SK-N-DZ (cell line): ENCODE data around the gene MTF2.
"Not testable (repeated sequence)": the region's sequence is repeated elsewhere in the genome, so short reads cannot be mapped to it uniquely, and the experiment has no call there.

Experiments
- DNase-seq: peaks from one replicate; pipeline ENCODE4 v3.0.0-alpha.2; 2015; ENCODE audit warnings: low spot score

Gene MTF2

GRCh38 chr1:93140106-93140505, 61.0 kb downstream of the MTF2 start:
- no peak for DNase-seq

- DNase-seq = no peak
Observed at GRCh38 chr1:93142161-93142560, 63.1 kb downstream of the MTF2 start.

DNA sequence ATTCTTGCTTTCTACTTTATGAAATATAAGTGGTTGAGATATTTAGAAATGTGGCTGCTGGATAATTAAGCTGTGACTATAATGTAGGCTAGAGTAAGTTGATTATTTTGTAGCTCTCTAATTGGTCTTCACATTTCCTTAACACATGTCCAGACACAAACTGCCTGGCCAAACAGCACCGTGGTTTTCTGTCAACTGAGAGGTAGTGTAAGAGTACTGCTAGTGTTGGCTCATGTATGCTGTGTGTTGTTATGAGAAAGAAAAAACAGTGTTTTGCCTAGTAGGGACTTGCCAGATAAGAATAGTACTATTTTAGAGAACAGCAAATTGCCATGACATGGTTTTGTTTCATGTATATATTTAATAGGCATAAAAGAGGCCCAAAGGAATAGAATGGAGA, 64.1 kb downstream of the MTF2 start:
- no peak for DNase-seq

DNA sequence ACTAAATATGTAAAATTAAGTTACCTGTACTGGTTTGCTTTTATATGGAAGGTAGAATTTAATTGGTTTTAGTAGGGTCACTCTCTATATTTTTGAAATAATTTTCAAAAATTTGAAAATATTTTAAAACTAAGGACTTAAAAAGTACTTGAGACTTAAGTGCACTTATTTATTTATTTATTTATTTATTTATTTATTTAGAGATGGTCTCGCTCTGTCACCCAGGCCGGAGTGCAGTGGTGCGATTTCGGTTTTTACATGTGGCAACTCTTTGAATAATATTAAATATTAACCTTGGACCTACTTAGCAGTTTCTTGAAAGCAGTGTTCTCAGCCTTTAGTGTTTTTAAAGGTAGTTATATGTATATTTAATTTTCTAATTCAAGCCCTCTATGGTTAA, 64.7 kb downstream of the MTF2 start:
- no peak for DNase-seq

GRCh38 chr1:93148001-93148400, 68.9 kb downstream of the MTF2 start:
- DNase-seq = no peak

DNA sequence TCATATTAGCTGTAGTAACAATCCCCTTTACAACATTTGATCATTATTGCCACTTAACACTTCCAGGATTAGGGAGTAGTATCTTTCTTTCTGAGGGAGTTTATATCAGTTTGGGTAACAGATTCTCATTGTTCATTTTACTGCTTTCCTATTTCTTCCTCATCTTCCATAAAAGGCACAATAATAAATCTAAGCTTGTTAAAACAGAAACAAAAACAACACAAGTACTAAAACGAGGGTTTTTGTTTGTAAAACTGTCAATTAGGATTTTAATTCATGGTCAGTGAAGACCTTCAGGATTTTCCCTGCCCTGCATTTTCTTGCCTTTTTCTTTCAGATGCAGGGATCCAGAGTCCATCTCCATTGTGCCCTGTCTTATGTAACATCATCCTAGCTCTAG, 71.6 kb downstream of the MTF2 start:
- DNase-seq = no peak

- no peak for DNase-seq
Observed at GRCh38 chr1:93151474-93151873, 72.4 kb downstream of the MTF2 start.

GRCh38 chr1:93152835-93153234, 73.8 kb downstream of the MTF2 start:
- no peak for DNase-seq

DNA sequence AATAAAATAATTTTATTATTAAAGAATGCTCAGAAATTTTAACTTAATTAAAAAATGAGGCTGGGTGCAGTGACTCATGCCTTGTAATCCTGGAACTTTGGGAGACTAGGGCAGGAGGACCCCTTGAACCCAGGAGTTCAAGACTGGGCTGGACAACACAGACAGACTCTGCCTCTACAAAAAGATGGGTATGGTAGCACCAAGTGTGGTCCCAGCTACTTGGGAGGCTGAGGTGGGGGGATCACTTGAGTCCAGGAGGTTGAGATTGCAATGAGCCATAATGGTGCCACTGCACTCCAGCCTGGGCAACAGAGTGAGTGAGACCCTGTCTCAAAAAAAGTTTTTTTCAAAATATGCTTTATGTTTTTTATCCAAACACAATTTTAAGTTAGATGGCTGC, 75.8 kb downstream of the MTF2 start:
- no peak for DNase-seq

DNA sequence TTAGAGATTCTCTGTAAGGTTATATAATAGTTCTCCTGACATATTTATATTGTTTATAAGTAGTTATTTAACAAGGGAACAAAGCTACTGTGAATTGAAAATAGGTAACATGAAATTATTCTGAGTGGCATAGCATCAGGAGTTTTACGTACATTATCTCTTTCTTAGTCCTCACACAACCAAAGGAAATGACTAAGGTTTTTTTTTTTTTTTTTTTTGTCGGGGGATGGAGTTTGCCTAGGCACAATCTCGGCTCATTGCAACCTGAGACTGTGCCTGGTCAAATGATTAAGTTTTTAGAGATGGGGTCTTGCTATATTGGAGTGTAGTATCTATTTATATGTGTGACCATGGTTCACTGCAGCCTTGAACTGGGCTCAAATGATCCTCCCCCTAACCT, 76.3 kb downstream of the MTF2 start:
- DNase-seq = no peak

- DNase-seq = no peak
Observed at GRCh38 chr1:93159337-93159736, 80.3 kb downstream of the MTF2 start.

DNA sequence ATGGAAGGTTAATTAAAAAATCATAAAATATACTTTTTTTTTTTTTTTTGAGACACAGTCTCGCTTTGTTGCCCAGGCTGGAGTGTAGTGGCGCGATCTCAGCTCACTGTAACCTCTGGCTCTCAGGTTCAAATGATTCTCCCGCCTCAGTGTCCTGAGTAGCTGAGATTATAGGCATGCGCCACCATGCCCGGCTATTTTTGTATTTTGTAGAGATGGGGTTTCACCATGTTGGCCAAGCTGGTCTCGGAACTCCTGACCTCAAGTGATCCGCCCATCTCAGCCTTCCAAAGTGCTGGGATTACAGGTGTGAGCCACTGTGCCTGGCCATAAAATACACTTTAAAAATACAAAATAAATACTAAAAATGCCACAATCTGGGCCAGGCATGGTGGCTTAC, 84.2 kb downstream of the MTF2 start:
- not testable (repeated sequence) for DNase-seq

GRCh38 chr1:93164816-93165215, 85.7 kb downstream of the MTF2 start:
- no peak for DNase-seq

- not testable (repeated sequence) for DNase-seq
Observed at GRCh38 chr1:93165895-93166294, 86.8 kb downstream of the MTF2 start.

DNA sequence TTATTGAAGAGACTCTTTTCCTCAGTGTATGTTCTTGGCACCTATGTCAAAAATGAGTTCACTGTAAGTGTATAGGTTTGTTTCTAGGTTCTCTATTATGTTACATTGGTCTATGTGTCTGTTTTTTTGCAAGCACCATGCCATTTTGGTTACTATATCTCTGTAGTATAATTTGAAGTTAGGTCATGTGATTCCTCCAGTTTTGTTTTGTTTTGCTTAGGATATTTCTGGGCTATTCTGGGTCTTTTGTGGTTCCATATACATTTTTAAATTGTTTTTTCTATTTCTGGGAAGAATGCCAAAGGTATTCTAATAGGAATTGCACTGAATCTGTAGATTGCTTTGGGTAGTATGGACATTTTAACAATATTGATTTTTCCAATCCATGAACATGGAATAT, 87.9 kb downstream of the MTF2 start:
- DNase-seq = no peak

GRCh38 chr1:93170141-93170678, 91.1 kb downstream of the MTF2 start:
- DNase-seq = not testable (repeated sequence)

DNA sequence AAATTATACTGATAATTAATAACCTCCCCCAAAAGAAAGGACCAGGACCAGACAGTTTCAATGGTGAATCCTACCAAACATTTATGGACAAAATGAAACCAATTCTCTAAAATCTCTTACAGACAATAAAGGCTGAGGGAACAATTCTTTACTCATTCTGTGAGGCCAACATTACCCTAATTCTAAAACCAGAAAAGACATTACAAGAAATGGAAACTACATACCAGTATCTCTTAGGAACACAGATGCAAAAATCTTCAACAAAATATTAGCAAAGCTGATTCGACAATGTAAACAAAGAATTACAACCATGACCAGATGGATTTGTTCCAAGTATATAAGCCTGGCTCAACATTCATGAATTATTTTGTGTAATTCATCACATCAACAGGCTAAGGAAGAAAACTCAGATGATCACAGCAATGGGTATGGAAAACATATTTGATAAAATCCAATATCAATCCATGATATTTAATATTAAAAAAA, 92.5 kb downstream of the MTF2 start:
- DNase-seq = no peak

- no peak for DNase-seq
Observed at GRCh38 chr1:93172778-93173177, 93.7 kb downstream of the MTF2 start.

- not testable (repeated sequence) for DNase-seq
Observed at GRCh38 chr1:93174638-93175037, 95.6 kb downstream of the MTF2 start.

GRCh38 chr1:93177991-93178390, 98.9 kb downstream of the MTF2 start:
- DNase-seq = no peak

GRCh38 chr1:93178418-93178817, 99.3 kb downstream of the MTF2 start:
- no peak for DNase-seq

DNA sequence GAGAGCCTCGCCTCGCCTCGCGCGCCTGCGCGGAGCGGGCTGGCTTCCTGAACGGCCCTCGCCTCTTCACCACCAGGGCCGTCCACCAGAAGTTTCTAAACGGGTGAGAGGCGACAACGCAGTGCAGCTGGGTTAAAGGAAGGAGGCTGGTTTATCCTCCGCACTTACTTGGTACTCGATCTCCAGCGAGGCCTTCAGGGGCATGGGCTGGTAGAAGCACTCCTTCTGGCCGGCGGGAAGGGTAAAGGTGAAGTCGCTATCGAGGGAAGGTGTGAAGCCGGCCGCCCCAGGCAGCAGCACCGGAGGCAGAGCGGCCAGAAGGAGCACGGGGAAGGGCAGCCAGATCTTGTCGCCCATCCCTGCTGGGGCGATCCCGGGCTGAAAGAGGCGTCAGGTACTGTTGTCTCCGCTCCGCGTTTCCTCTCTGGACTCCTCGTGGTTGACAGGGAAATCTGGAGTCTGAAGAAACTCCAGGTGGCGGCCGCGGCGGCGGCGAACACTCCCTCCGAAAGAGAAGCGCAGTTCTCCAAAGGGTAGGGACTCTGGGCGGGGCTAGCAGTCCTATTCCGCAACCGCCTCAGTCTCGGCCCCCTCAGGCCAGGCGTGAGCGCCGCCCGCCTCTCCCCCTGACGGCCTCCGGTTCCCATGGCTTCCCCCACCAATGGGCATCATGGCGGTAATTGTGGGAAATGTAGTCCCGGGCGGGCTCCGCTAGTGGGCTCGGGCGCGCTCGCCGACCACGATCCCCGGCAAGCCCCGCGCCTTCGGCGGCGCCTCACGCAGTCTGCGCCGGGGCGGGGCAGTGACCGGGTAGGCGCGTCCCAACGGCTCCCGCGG, 101.0 kb downstream of the MTF2 start, which contains the start of gene TMED5:
Gene TMED5, minus strand, starts transcription at position 528 of the 837 bp plus-strand sequence. Its CDS starts 171 bp downstream, at position 357.
- DNase-seq = peak; percentile 96
